OCI-M2 (cell line): ENCODE results near the gene RNF222.
"Not testable (repeated sequence)": the region's sequence is repeated elsewhere in the genome, so short reads cannot be mapped to it uniquely, and the experiment has no call there.

Source experiments
- DNase-seq: peaks from one replicate; lab custom pipeline; 2025; ENCODE audit not compliant: unreplicated experiment; lab: John Stamatoyannopoulos, UW

Gene RNF222

GRCh38 chr17:8347001-8347400 lies 50.6 kb downstream of the RNF222 start:
- DNase-seq: not testable (repeated sequence)

DNA sequence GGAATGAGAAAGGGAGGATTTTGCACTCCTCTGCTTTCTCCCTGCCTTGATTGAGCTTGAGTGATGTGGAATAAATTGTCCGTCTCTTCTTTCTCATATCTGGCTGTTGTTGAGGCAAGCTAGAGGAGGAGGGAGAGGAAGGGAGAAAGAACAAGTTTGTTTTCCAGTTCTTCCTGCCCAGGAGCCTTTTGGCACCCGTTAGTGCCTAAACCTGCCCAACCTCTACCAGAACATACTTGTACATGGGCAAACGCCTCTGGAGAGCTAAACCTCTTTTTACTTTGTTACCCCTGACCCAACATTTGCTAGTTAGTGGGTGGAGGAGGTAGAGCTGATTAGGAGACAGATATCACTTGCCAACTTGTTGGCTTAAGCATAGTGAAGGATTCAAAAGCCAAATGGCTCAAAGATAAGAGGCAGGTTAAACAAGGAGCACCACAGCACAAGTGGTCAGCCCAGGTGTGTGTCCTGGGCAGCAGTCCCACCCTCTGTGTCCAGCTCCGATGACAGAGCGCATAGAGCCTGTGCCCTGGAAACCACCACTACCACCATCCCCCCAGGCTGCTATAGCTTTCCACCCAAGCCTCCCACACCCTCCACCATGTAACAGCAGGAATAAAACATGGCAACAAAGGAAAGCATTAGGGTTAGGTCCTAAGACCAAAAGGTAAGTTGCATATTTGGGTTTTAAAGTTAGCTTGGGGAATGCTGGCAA lies 51.5 kb downstream of the RNF222 start:
- no peak for DNase-seq

DNA sequence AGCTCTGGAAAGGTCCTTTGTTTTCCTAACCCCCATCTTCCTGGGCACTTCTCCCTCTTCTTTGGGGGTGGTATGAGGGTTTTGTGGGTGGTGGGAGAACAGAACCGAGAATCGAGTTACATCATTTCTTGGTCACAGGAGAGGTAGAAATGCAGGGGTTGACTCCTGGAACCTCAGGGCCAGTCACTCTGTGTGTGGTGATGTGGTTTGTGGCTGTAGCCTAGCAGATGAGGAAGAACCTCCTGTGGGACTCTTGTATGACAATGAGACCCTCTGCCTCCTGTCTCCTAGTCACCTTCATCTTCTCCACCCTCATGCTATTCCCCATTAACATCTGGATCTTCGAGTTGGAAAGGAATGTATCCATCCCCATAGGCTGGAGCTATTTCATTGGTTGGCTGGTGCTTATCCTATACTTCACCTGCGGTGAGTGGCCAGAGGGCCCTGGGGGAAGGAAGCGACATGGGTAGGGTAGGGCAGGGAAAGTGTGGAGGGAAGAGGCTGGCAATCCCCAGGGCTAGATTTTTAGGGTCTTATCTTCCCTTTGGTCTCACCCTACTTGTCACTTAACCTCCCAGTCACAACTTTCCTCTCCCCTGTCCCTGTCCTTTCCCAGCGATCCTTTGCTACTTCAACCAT lies 52.5 kb downstream of the RNF222 start:
- DNase-seq: no peak

DNA sequence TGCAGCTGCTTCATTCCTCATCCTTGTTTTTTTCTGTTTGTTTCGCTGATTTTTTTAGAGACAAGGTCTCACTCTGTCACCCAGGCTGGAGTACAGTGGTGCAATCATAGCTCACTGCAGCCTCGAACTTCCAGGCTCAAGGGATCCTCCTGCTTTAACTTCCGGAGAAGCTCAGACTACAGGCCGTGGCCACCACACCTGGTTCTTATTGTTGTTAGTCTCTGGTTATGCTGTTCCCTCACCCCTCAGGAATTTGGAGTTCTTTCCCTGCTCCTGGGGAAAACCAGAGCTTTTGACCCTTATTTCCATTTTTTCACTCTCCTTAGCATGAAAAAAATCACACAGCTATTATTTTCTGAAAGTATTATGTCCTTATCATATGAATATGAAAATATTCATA lies 56.2 kb downstream of the RNF222 start:
- DNase-seq: no peak
